DOHH2 (cell line): ENCODE measurements around the gene CDK19.

Source experiments
- H3F3A ChIP-seq: fragments of 200-600 bp; sonication (generic), shearing (Covaris generic); 2 replicates; pipeline ENCODE4 v1.6.0; 2016; ENCODE audit warnings: antibody characterized with exemption, mild to moderate bottlenecking; ENCODE audit not compliant: control insufficient read depth, insufficient read depth
- H3K27ac ChIP-seq: fragments of 200-600 bp; sonication (generic); 2 replicates; pipeline ENCODE4 v1.5.1; 2014; ENCODE audit warnings: low read depth, mild to moderate bottlenecking, low read length, moderate library complexity
- H3K27me3 ChIP-seq: fragments of 200-600 bp; sonication (generic); 2 replicates; pipeline ENCODE4 v1.6.1; 2014; ENCODE audit warnings: mild to moderate bottlenecking, low read length, mixed read lengths; ENCODE audit not compliant: control insufficient read depth
- H3K36me3 ChIP-seq: fragments of 200-600 bp; sonication (generic); 2 replicates; pipeline ENCODE4 v1.6.1; 2014; ENCODE audit warnings: mild to moderate bottlenecking, low read length, moderate library complexity, mixed read lengths; ENCODE audit not compliant: control insufficient read depth
- H3K4me1 ChIP-seq: fragments of 200-600 bp; sonication (generic); 2 replicates; pipeline ENCODE4 v1.6.1; 2014; ENCODE audit warnings: mild to moderate bottlenecking, low read length, mixed read lengths; ENCODE audit not compliant: control insufficient read depth
- H3K4me2 ChIP-seq: fragments of 200-600 bp; sonication (generic); 2 replicates; pipeline ENCODE4 v1.6.0; 2014; ENCODE audit warnings: mild to moderate bottlenecking, low read length, moderate library complexity
- H3K4me3 ChIP-seq: fragments of 200-600 bp; sonication (generic); 2 replicates; pipeline ENCODE4 v1.5.1; 2014; ENCODE audit warnings: mild to moderate bottlenecking, low read length, mixed read lengths
- H3K79me2 ChIP-seq: fragments of 200-600 bp; sonication (generic); 2 replicates; pipeline ENCODE4 v1.6.1; 2014; ENCODE audit warnings: mild to moderate bottlenecking, low read length, mixed read lengths; ENCODE audit not compliant: control insufficient read depth
- H3K9me2 ChIP-seq: fragments of 200-600 bp; sonication (generic); replicated peaks from 2 replicates; pipeline ENCODE4 v1.6.1; 2014; ENCODE audit warnings: mild to moderate bottlenecking, low read length, mixed read lengths; ENCODE audit not compliant: control insufficient read depth
- H3K9me3 ChIP-seq: fragments of 200-600 bp; sonication (generic); 2 replicates; pipeline ENCODE4 v1.6.1; 2014; ENCODE audit warnings: antibody characterized with exemption, low read length, mixed read lengths; ENCODE audit not compliant: control insufficient read depth, insufficient read depth
- H4K20me1 ChIP-seq: fragments of 200-600 bp; sonication (generic); 2 replicates; pipeline ENCODE4 v1.6.0; 2014; ENCODE audit warnings: low read depth, mild to moderate bottlenecking, antibody characterized with exemption, low read length, moderate library complexity; ENCODE audit not compliant: control insufficient read depth, insufficient read depth
- EZH2phosphoT487 ChIP-seq: fragments of 200-600 bp; sonication (generic); IDR thresholded peaks from 2 replicates; pipeline ENCODE4 v1.6.1; 2017; ENCODE audit warnings: borderline replicate concordance, mild to moderate bottlenecking, antibody characterized with exemption, low read length, moderate library complexity, mixed read lengths
- TF ChIP-seq, protein P1 (sequence below): fragments of 200-600 bp; sonication (generic); IDR thresholded peaks from one replicate; pipeline ENCODE4 v1.5.1; 2014; ENCODE audit warnings: antibody characterized with exemption, mild to moderate bottlenecking, low read depth, low read length; ENCODE audit not compliant: poor library complexity, severe bottlenecking

CDK19 gene

DNA sequence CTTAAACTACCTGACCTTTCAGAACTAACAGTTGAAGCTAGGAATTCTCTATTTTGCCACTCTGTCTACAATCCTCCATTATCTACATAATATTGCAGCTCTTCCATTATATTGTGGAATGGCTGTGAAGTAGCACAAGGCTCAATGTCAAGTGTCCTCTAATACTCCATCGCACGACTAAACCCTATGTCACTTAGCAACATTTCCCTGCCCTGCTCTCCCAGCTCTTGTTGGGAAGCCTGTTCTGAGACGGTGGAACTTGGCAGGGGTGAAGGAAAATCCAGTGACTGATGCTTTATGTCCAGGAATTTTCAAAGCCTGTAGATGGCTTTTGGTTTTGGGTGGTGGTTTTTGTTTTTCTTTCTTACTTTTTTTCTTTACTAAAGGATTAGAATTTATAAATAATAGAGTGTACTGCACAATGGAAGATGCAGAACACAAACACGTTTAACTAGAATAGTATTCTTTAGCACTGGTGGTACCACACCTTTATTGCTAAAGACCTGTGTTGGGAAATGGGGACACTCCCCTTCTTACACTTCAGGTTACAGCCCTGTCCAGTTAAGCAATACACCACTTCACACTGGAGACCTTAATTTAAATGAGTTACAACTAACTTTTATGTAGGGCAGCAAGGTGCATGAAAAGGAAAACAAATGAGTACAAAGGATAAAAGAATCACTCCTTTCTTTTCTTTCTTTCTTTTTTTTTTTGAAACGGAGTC is 38.6 kb upstream of the CDK19 start:
- Histone ChIP-seq H3K4me1 (no peaks in the 10 kb centered on the region), H3K4me2 (no peak overlapping the region), H3K79me2 (no peaks in the 10 kb centered on the region), H3F3A (no peaks in the 10 kb centered on the region), H4K20me1 (no peaks in the 10 kb centered on the region), H3K27me3 (no peaks in the 10 kb centered on the region), H3K9me2 (no peaks in the 10 kb centered on the region), H3K9me3 (no peaks in the 10 kb centered on the region), H3K36me3 (no peaks in the 10 kb centered on the region), H3K4me3 (no peak overlapping the region), H3K27ac (no peak overlapping the region)
- TF ChIP-seq EZH2phosphoT487, result no peak
- TF ChIP-seq, protein P1, sequence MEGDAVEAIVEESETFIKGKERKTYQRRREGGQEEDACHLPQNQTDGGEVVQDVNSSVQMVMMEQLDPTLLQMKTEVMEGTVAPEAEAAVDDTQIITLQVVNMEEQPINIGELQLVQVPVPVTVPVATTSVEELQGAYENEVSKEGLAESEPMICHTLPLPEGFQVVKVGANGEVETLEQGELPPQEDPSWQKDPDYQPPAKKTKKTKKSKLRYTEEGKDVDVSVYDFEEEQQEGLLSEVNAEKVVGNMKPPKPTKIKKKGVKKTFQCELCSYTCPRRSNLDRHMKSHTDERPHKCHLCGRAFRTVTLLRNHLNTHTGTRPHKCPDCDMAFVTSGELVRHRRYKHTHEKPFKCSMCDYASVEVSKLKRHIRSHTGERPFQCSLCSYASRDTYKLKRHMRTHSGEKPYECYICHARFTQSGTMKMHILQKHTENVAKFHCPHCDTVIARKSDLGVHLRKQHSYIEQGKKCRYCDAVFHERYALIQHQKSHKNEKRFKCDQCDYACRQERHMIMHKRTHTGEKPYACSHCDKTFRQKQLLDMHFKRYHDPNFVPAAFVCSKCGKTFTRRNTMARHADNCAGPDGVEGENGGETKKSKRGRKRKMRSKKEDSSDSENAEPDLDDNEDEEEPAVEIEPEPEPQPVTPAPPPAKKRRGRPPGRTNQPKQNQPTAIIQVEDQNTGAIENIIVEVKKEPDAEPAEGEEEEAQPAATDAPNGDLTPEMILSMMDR, result no peak

- Histone ChIP-seq H4K20me1 (no peaks in the 10 kb centered on the region), H3K79me2 (no peaks in the 10 kb centered on the region), H3K4me1 (no peaks in the 10 kb centered on the region), H3F3A (no peaks in the 10 kb centered on the region), H3K4me3 (no peak overlapping the region), H3K27me3 (no peaks in the 10 kb centered on the region), H3K9me2 (no peaks in the 10 kb centered on the region), H3K27ac (no peak overlapping the region), H3K36me3 (no peaks in the 10 kb centered on the region), H3K4me2 (no peak overlapping the region), H3K9me3 (no peaks in the 10 kb centered on the region)
- TF ChIP-seq EZH2phosphoT487, result no peak
- TF ChIP-seq, protein P1, result no peak
Observed at GRCh38 chr6:110852773-110853172, 37.5 kb upstream of the CDK19 start.

DNA sequence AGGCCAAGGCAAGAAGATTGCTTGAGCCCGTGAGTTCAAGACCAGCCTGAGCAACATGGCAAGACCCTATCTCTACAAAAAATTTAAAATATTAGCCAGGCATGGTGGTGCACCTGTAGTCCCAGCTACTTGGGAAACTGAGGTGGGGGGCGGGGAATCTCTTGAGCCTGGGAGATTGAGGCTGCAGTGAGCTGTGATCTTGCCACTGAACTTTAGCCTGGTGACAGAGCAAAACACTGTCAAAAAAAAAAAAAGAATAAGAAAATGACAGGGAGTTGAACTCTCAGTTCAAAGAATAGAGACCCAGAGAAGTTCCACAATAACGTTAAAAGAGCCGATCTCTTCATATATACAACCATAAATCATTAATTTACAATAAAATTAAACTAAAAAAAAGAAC is 34.5 kb upstream of the CDK19 start:
- Histone ChIP-seq H3K4me1 (no peaks in the 10 kb centered on the region), H3K79me2 (no peaks in the 10 kb centered on the region), H3K9me3 (no peaks in the 10 kb centered on the region), H3K27me3 (no peaks in the 10 kb centered on the region), H3K27ac (no peak overlapping the region), H3K4me3 (no peak overlapping the region), H3K36me3 (no peaks in the 10 kb centered on the region), H4K20me1 (no peaks in the 10 kb centered on the region), H3F3A (no peaks in the 10 kb centered on the region), H3K9me2 (no peaks in the 10 kb centered on the region), H3K4me2 (no peak overlapping the region)
- TF ChIP-seq, protein P1, result no peak
- TF ChIP-seq EZH2phosphoT487, result no peak
